ENCODE data around the gene NDUFB7.

DNA sequence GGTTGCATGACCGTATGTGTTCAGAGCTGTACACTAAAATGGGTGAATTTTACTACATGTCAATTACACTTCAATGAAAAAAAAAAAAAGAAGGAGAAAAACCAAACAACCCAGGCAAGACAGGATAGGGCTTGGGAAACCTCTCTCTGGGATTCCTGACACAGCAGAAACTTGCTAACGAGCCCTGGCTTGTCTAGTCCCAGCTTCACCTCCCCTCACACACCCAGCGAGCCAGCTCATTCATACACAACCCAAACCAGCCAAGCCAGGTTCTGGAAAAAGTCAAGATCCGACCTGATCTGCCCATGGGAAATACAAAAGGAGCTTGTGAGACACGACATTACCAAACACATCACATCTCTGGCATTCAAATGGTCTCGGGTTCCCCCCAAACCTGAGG lies 46.1 kb downstream of the NDUFB7 start:
- no peak for TF ChIP-seq POLR2A (IDR thresholded peaks at IDR 0.05)
- TF ChIP-seq, protein P1, sequence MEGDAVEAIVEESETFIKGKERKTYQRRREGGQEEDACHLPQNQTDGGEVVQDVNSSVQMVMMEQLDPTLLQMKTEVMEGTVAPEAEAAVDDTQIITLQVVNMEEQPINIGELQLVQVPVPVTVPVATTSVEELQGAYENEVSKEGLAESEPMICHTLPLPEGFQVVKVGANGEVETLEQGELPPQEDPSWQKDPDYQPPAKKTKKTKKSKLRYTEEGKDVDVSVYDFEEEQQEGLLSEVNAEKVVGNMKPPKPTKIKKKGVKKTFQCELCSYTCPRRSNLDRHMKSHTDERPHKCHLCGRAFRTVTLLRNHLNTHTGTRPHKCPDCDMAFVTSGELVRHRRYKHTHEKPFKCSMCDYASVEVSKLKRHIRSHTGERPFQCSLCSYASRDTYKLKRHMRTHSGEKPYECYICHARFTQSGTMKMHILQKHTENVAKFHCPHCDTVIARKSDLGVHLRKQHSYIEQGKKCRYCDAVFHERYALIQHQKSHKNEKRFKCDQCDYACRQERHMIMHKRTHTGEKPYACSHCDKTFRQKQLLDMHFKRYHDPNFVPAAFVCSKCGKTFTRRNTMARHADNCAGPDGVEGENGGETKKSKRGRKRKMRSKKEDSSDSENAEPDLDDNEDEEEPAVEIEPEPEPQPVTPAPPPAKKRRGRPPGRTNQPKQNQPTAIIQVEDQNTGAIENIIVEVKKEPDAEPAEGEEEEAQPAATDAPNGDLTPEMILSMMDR (IDR thresholded peaks at IDR 0.05), result no peak

Measured in testis (tissue), 2 donors.